Choroid plexus epithelial cell (primary cell): ENCODE measurements around the gene TLE5.
A peak's percentile ranks its signal among the peaks of the same experiment; 100 is the strongest.

Experiments used
- DNase-seq: peaks from one replicate; pipeline ENCODE4 v3.0.0-alpha.2; 2010; ENCODE audit warnings: low read depth
- H3K4me3 ChIP-seq: 2 replicates; pipeline ENCODE4 v1.5.1; 2011; ENCODE audit warnings: low read depth, mild to moderate bottlenecking, control low read depth, low read length, moderate library complexity
- TF ChIP-seq, protein P1 (sequence below): conservative IDR thresholded peaks from 2 replicates; pipeline ENCODE4 v1.5.1; 2011; ENCODE audit warnings: low read depth, mild to moderate bottlenecking, control low read depth, inconsistent platforms, low read length, moderate library complexity

Gene TLE5

GRCh38 chr19:3035542-3036118, 26.7 kb downstream of the TLE5 start:
- peak overlapping the region; percentile 57 for H3K4me3 ChIP-seq
- peak; percentile 100 for DNase-seq
- TF ChIP-seq, protein P1, sequence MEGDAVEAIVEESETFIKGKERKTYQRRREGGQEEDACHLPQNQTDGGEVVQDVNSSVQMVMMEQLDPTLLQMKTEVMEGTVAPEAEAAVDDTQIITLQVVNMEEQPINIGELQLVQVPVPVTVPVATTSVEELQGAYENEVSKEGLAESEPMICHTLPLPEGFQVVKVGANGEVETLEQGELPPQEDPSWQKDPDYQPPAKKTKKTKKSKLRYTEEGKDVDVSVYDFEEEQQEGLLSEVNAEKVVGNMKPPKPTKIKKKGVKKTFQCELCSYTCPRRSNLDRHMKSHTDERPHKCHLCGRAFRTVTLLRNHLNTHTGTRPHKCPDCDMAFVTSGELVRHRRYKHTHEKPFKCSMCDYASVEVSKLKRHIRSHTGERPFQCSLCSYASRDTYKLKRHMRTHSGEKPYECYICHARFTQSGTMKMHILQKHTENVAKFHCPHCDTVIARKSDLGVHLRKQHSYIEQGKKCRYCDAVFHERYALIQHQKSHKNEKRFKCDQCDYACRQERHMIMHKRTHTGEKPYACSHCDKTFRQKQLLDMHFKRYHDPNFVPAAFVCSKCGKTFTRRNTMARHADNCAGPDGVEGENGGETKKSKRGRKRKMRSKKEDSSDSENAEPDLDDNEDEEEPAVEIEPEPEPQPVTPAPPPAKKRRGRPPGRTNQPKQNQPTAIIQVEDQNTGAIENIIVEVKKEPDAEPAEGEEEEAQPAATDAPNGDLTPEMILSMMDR: no peak

DNA sequence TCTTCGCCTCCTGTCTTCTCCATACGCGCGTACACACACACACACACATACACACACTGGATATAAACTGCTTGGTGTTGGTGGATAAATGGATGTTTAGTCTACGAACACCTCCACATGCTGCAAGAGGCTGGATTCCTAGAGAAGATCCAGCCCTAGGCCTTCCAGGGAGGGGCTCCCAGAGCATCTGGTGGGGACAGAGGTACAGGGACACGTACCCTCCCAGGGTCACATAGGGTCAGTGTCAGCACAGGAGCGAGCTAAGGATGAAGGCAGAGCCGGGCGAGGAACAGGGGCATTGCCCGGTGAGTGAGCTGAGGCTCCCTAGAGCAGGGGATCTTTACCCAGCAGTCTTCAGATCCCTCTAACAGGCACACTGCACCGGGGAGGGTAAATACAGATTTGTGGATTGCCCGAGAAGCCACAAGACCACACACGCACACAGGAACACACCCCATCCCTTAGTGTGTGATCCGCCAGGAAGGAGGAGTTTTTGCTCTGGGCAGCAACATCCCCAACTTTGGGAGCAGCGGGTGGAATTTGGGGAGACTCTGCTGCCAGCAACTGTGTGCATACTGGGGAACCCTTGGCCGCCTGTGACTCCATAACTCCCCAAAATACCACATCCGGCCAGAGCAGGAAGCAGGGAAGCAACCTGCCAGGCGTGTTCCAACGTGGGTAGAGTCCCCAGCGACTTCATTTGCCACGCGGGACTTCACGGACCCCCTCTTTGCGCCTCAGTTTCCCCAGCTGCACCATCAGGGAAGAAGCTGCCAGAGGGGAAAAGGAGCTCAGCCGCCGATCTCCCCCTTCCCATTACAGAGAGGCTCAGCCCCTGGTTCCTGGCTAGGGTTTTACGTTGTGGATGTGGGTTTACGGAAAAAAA, 27.4 kb downstream of the TLE5 start:
- DNase-seq: peak; percentile 53
- H3K4me3 ChIP-seq: peak overlapping the region; percentile 57
- TF ChIP-seq, protein P1: no peak

DNA sequence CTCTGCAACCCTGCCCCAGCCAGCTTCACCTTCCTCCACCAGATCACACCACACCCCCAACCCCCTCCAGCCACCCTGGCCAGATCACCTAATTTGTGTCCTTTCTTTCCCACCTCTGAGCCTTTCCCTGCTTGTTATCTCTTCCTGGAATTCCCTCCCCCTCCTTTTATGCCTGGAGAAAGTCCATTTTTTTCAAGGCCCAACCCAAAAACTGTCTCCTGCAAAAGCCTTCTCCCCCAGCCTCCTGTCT, 28.0 kb downstream of the TLE5 start:
- H3K4me3 ChIP-seq: no peak overlapping the region
- TF ChIP-seq, protein P1: no peak

GRCh38 chr19:3033595-3034405, 28.5 kb downstream of the TLE5 start:
- TF ChIP-seq, protein P1: no peak
- no peak overlapping the region for H3K4me3 ChIP-seq
- no peak for DNase-seq

More for the DNA sequence above, 28.0 kb downstream of the TLE5 start:
- DNase-seq: no peak

GRCh38 chr19:3031607-3031867, 30.8 kb downstream of the TLE5 start:
- TF ChIP-seq, protein P1: no peak
- no peak overlapping the region for H3K4me3 ChIP-seq
- no peak for DNase-seq

- TF ChIP-seq, protein P1: no peak
- peak within 1 kb of the TSS; percentile 50 for H3K4me3 ChIP-seq
- no peak for DNase-seq
Measured at GRCh38 chr19:3029065-3029923, 33.0 kb downstream of the TLE5 start, which contains the start of gene TLE2. Gene TLE2, minus strand, starts transcription at chr19:3029280. Its CDS starts 376 bp downstream, at chr19:3028904.
